Liver (tissue), 9 donors: ENCODE results near the gene IGLON5. TPM values are rescaled to one million over a fixed set of nuclear protein-coding genes. Genes with fewer than 3 reads are reported as not detected.

Source experiments
- DNase-seq: peaks from one replicate; pipeline ENCODE4 v3.0.0-alpha.2; 2017; ENCODE audit warnings: low spot score
- H3K27ac ChIP-seq, 2 donors: one replicate each; pipeline ENCODE4 v1.7.0; 2013; ENCODE audit warnings: inconsistent platforms in 2 of 2, low read length in 2 of 2, control low read depth in 1 of 2, low read depth in 1 of 2, mild to moderate bottlenecking in 1 of 2
- H3K27me3 ChIP-seq, 4 donors: one replicate each; pipeline versions ENCODE4 v1.6.1 to v1.7.0; 2013; ENCODE audit warnings: low read length in 3 of 4, inconsistent platforms in 1 of 4, mild to moderate bottlenecking in 1 of 4, moderate library complexity in 1 of 4; ENCODE audit not compliant: control insufficient read depth in 4 of 4, insufficient read depth in 4 of 4
- H3K36me3 ChIP-seq, 4 donors: one replicate each; pipeline versions ENCODE4 v1.6.1 to v1.7.0; 2013; ENCODE audit warnings: low read length in 3 of 4, mild to moderate bottlenecking in 3 of 4, low read depth in 1 of 4, moderate library complexity in 1 of 4; ENCODE audit not compliant: control insufficient read depth in 4 of 4, insufficient read depth in 3 of 4
- H3K4me1 ChIP-seq, 4 donors: one replicate each; pipeline versions ENCODE4 v1.6.1 to v1.7.0; 2013; ENCODE audit warnings: low read length in 3 of 4, mild to moderate bottlenecking in 3 of 4, moderate library complexity in 1 of 4; ENCODE audit not compliant: control insufficient read depth in 4 of 4, insufficient read depth in 4 of 4
- H3K4me3 ChIP-seq, 3 donors: one replicate each; pipeline versions ENCODE4 v1.6.1 to v1.7.0; 2013; ENCODE audit warnings: low read length in 3 of 3, control low read depth in 1 of 3, low read depth in 1 of 3, mild to moderate bottlenecking in 1 of 3
- H3K9ac ChIP-seq, 2 donors: one replicate each; pipeline ENCODE4 v1.7.0; 2013; ENCODE audit warnings: low read length in 2 of 2, mild to moderate bottlenecking in 2 of 2, moderate library complexity in 2 of 2, control low read depth in 1 of 2, low read depth in 1 of 2
- H3K9me3 ChIP-seq, 4 donors: one replicate each; pipeline versions ENCODE4 v1.6.1 to v1.7.0; 2013; ENCODE audit warnings: low read length in 3 of 4; ENCODE audit not compliant: control insufficient read depth in 4 of 4
- ATF3 ChIP-seq: IDR thresholded peaks from 2 replicates; pipeline ENCODE4 v1.6.1; 2016; ENCODE audit warnings: antibody characterized with exemption
- CTCF ChIP-seq: fragments of 150-350 bp; IDR thresholded peaks from 2 replicates; pipeline ENCODE4 v1.5.1; 2017; ENCODE audit warnings: improper control_type of control experiment, low read depth, low read length; ENCODE audit not compliant: missing input control
- EGR1 ChIP-seq, 2 donors: IDR thresholded peaks; 2 replicates each; pipeline ENCODE4 v1.6.1; 2016 to 2018; ENCODE audit warnings: antibody characterized with exemption in 2 of 2, low read depth in 2 of 2
- FOXA1 ChIP-seq: IDR thresholded peaks from 2 replicates; pipeline ENCODE4 v1.6.1; 2016; ENCODE audit warnings: antibody characterized with exemption
- FOXA2 ChIP-seq: IDR thresholded peaks from 2 replicates; pipeline ENCODE4 v1.6.1; 2016; ENCODE audit warnings: antibody characterized with exemption
- HNF4A ChIP-seq, 2 donors: conservative IDR thresholded peaks; 2 replicates each; pipeline ENCODE4 v1.6.1; 2016; ENCODE audit warnings: antibody characterized with exemption in 2 of 2, mild to moderate bottlenecking in 2 of 2
- HNF4G ChIP-seq: IDR thresholded peaks from 2 replicates; pipeline ENCODE4 v1.6.1; 2016; ENCODE audit warnings: antibody characterized with exemption
- JUND ChIP-seq, 2 donors: IDR thresholded peaks; 2 replicates each; pipeline ENCODE4 v1.6.1; 2016; ENCODE audit warnings: antibody characterized with exemption in 2 of 2
- MAX ChIP-seq: IDR thresholded peaks from 2 replicates; pipeline ENCODE4 v1.6.1; 2016; ENCODE audit warnings: antibody characterized with exemption
- RAD21 ChIP-seq, 2 donors: IDR thresholded peaks; 2 replicates each; pipeline ENCODE4 v1.6.1; 2016; ENCODE audit warnings: antibody characterized with exemption in 2 of 2, mild to moderate bottlenecking in 2 of 2
- RXRA ChIP-seq, 2 donors: IDR thresholded peaks; 2 replicates each; pipeline ENCODE4 v1.6.1; 2017 to 2018; ENCODE audit warnings: antibody characterized with exemption in 2 of 2, mild to moderate bottlenecking in 1 of 2
- SP1 ChIP-seq: IDR thresholded peaks from 2 replicates; pipeline ENCODE4 v1.6.1; 2018; ENCODE audit warnings: antibody characterized with exemption, mild to moderate bottlenecking
- TAF1 ChIP-seq: conservative IDR thresholded peaks from 2 replicates; pipeline ENCODE4 v1.6.1; 2016; ENCODE audit warnings: antibody characterized with exemption, mild to moderate bottlenecking
- WGBS: extraction: QIAGEN DNeasy Blood & Tissue Kit; methylation state at CpG from one replicate; pipeline ENCODE4 v1.1.7; 2013; 5-methylcytosine and 5-hydroxymethylcytosine counted together
- polyA plus RNA-seq, 2 donors: library from polyadenylated mRNA; stranded (reverse) in 1 of 2; unstranded in 1 of 2; fragments of 200-250 nt in 1 of 2; fragments of >200 nt in 1 of 2; fragmentation: Nextera tagmentation in 1 of 2; extraction: Ambion mirVana in 1 of 2; gene quantifications; one replicate each; pipeline versions ENCODE4 v1.2.1 to v1.2.3, GENCODE V29; 2013 to 2015
- total RNA-seq, 2 donors: library from RNA; depleted of rRNA; stranded (reverse); fragments of >200 nt; gene quantifications; one replicate each; pipeline ENCODE4 v1.2.3, GENCODE V29; 2014
- TF ChIP-seq, protein P1 (sequence below): IDR thresholded peaks from 2 replicates; pipeline ENCODE4 v1.6.1; 2016; ENCODE audit warnings: antibody characterized with exemption, mild to moderate bottlenecking
- TF ChIP-seq, protein P2 (sequence below): IDR thresholded peaks from 2 replicates; pipeline ENCODE4 v1.6.1; 2016; ENCODE audit warnings: antibody characterized with exemption
- donor health status: healthy.
- donor health status: healthy.
- donor health status: healthy.
- donor health status: healthy.
- donor health status: healthy.

The IGLON5 gene
- total and polyA plus RNA-seq, 4 donors: 0.25 to 0.46 (median 0.25) TPM; not detected in 1

- Histone ChIP-seq H3K4me3 (peak within 1 kb of the TSS in 1 of 3 donors; percentile 1), H3K27ac (peak within 1 kb of the TSS; percentile 10 to 26), H3K27me3 (no peaks in the 10 kb centered on the region), H3K9ac (no peak within 1 kb of the TSS), H3K9me3 (no peaks in the 10 kb centered on the region), H3K36me3 (no peaks in the 10 kb centered on the region), H3K4me1 (peaks cover 0 to 10% (median 1%) of the 10 kb centered on the region in 4 donors)
- TF ChIP-seq, protein P1, sequence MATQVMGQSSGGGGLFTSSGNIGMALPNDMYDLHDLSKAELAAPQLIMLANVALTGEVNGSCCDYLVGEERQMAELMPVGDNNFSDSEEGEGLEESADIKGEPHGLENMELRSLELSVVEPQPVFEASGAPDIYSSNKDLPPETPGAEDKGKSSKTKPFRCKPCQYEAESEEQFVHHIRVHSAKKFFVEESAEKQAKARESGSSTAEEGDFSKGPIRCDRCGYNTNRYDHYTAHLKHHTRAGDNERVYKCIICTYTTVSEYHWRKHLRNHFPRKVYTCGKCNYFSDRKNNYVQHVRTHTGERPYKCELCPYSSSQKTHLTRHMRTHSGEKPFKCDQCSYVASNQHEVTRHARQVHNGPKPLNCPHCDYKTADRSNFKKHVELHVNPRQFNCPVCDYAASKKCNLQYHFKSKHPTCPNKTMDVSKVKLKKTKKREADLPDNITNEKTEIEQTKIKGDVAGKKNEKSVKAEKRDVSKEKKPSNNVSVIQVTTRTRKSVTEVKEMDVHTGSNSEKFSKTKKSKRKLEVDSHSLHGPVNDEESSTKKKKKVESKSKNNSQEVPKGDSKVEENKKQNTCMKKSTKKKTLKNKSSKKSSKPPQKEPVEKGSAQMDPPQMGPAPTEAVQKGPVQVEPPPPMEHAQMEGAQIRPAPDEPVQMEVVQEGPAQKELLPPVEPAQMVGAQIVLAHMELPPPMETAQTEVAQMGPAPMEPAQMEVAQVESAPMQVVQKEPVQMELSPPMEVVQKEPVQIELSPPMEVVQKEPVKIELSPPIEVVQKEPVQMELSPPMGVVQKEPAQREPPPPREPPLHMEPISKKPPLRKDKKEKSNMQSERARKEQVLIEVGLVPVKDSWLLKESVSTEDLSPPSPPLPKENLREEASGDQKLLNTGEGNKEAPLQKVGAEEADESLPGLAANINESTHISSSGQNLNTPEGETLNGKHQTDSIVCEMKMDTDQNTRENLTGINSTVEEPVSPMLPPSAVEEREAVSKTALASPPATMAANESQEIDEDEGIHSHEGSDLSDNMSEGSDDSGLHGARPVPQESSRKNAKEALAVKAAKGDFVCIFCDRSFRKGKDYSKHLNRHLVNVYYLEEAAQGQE: no peak
- TF ChIP-seq SP1: no peak
- no peak for TF ChIP-seq FOXA1
- TF ChIP-seq ATF3: no peak
- TF ChIP-seq TAF1: no peak
- no peak for TF ChIP-seq EGR1 (IDR thresholded peaks at IDR 0.05; ENCODE audit: low read depth in 2 of 2)
- TF ChIP-seq, protein P2, sequence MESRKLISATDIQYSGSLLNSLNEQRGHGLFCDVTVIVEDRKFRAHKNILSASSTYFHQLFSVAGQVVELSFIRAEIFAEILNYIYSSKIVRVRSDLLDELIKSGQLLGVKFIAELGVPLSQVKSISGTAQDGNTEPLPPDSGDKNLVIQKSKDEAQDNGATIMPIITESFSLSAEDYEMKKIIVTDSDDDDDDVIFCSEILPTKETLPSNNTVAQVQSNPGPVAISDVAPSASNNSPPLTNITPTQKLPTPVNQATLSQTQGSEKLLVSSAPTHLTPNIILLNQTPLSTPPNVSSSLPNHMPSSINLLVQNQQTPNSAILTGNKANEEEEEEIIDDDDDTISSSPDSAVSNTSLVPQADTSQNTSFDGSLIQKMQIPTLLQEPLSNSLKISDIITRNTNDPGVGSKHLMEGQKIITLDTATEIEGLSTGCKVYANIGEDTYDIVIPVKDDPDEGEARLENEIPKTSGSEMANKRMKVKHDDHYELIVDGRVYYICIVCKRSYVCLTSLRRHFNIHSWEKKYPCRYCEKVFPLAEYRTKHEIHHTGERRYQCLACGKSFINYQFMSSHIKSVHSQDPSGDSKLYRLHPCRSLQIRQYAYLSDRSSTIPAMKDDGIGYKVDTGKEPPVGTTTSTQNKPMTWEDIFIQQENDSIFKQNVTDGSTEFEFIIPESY: no peak
- no peak for TF ChIP-seq JUND (IDR thresholded peaks at IDR 0.05)
- no peak for TF ChIP-seq CTCF
- no peak for TF ChIP-seq HNF4A (conservative IDR thresholded peaks at IDR 0.05)
- TF ChIP-seq HNF4G: no peak
- TF ChIP-seq FOXA2: no peak
- no peak for TF ChIP-seq MAX
- no peak for TF ChIP-seq RAD21 (IDR thresholded peaks at IDR 0.05)
- no peak for TF ChIP-seq RXRA (IDR thresholded peaks at IDR 0.05)
- no peak for DNase-seq
- WGBS: 53% methylated on average over 9 of the region's 9 CpGs
These were observed 61.4 kb downstream of the IGLON5 start, which contains the start of gene NKG7 for GRCh38 chr19:51372649-51373504. Gene NKG7, minus strand, starts transcription at chr19:51372654. Its CDS starts 119 bp downstream, at chr19:51372535.
